Panc1 (cell line): ENCODE measurements around the gene FOXP2. TPM values are rescaled to one million over a fixed set of nuclear protein-coding genes. Genes with fewer than 3 reads are reported as not detected.

Experiments
- ATAC-seq: fragments of 200-7000 bp; cut with Tn5 transposase; 2 replicates; pipeline ENCODE4 v1.9.1; 2020; ENCODE audit warnings: mild to moderate bottlenecking, moderate library complexity
- BruUV-seq: library from RNA; stranded (reverse); fragments of 400-500 nt; replicated peaks from 2 replicates; lab custom pipeline; 2021; lab: Mats Ljungman, UMichigan
- CTCF ChIA-PET: fragments of 300-600 bp; sonication (Branson Sonifier 250); formaldehyde crosslinking; loops from one replicate; lab custom pipeline; 2022; ENCODE audit warnings: antibody characterized with exemption; lab: Charles Lee
- POLR2A ChIA-PET: fragments of 300-600 bp; sonication (Branson Sonifier 250); formaldehyde crosslinking; loops from one replicate; lab custom pipeline; 2022; ENCODE audit warnings: antibody characterized with exemption; lab: Charles Lee
- DNase-seq: peaks from one replicate; pipeline ENCODE4 v3.0.0-alpha.2; 2010; ENCODE audit warnings: low read depth, low spot score
- H3K27ac ChIP-seq: 2 replicates; pipeline ENCODE4 v1.5.1; 2011; ENCODE audit warnings: mild to moderate bottlenecking, low read length, inconsistent platforms
- H3K27me3 ChIP-seq: fragments of 200-500 bp; sonication (Bioruptor generic); 2 replicates; pipeline ENCODE4 v1.6.0; 2014; ENCODE audit warnings: low read length, inconsistent platforms; ENCODE audit not compliant: control insufficient read depth, insufficient read depth
- H3K36me3 ChIP-seq: fragments of 200-500 bp; sonication (Bioruptor generic); 2 replicates; pipeline ENCODE4 v1.5.1; 2014; ENCODE audit warnings: inconsistent platforms, mild to moderate bottlenecking, low read length, moderate library complexity; ENCODE audit not compliant: control insufficient read depth, insufficient read depth
- H3K4me1 ChIP-seq: 2 replicates; pipeline ENCODE4 v1.5.1; 2011; ENCODE audit warnings: inconsistent platforms, mild to moderate bottlenecking, low read length, moderate library complexity; ENCODE audit not compliant: control insufficient read depth, insufficient read depth
- H3K4me3 ChIP-seq, 2 experiments: 2 replicates each; pipeline ENCODE4 v1.5.1; 2011 to 2012; ENCODE audit warnings: low read depth in 2 of 2, low read length in 2 of 2, mild to moderate bottlenecking in 2 of 2, inconsistent platforms in 1 of 2, moderate library complexity in 1 of 2
- H3K9me3 ChIP-seq: fragments of 200-500 bp; sonication (Bioruptor generic); 2 replicates; pipeline ENCODE4 v1.5.1; 2014; ENCODE audit warnings: low read depth, mild to moderate bottlenecking, inconsistent platforms, low read length, moderate library complexity; ENCODE audit not compliant: control insufficient read depth, insufficient read depth
- CTCF ChIP-seq: fragments of 450-650 bp; IDR thresholded peaks from 2 replicates; pipeline ENCODE4 v1.5.1; 2017; ENCODE audit warnings: mild to moderate bottlenecking
- POLR2AphosphoS5 ChIP-seq: IDR thresholded peaks from 2 replicates; pipeline ENCODE4 v1.6.1; 2012; ENCODE audit warnings: mild to moderate bottlenecking, low read depth, low read length, moderate library complexity
- REST ChIP-seq, 2 experiments: IDR thresholded peaks; 2 replicates each; pipeline ENCODE4 v1.6.1; 2011 to 2012; ENCODE audit warnings: low read depth in 2 of 2, control low read depth in 1 of 2, low read length in 1 of 2, mild to moderate bottlenecking in 1 of 2, moderate library complexity in 1 of 2; ENCODE audit not compliant: insufficient read depth in 1 of 2
- SIN3A ChIP-seq: IDR thresholded peaks from 2 replicates; pipeline ENCODE4 v1.6.1; 2012; ENCODE audit warnings: low read depth, mild to moderate bottlenecking, low read length, moderate library complexity, borderline replicate concordance; ENCODE audit not compliant: insufficient read depth
- TCF7L2 ChIP-seq: IDR thresholded peaks from 2 replicates; pipeline ENCODE4 v1.6.1; 2011; ENCODE audit warnings: mild to moderate bottlenecking, low read depth, low read length, inconsistent platforms
- in situ Hi-C: cut with HindIII; loops from 2 replicates; pipeline ENCODE4 v1.10.0; 2016; ENCODE audit warnings: low sequenced_read_pairs, low pct_unique_long_range_greater_than_20kb
- intact Hi-C: fragments of 100-400 bp; cut with micrococcal nuclease; formaldehyde crosslinking; loops from one replicate; pipeline ENCODE4 v1.10.0; 2022; ENCODE audit not compliant: unreplicated experiment
- total RNA-seq: library from RNA; stranded (reverse); gene quantifications from one replicate; pipeline ENCODE4 v1.2.1, GENCODE V29; 2021; ENCODE audit not compliant: unreplicated experiment

FOXP2 gene
- total RNA-seq, 1 experiment from 2014 or later, result 0.54 TPM

GRCh38 chr7:114657279-114657678 is 242.7 kb downstream of the FOXP2 start:
- ChIA-PET POLR2A (no interaction called here), CTCF (no interaction called here)
- intact Hi-C loops (no loop called here), in situ Hi-C loops (no loop called here)
- H3K9me3 ChIP-seq, result no peaks in the 10 kb centered on the region
- no peak overlapping the region for H3K4me3 ChIP-seq
- H3K4me1 ChIP-seq, result peaks cover 3% of the 10 kb centered on the region
- no TSS peak for BruUV-seq
- ATAC-seq (no peak), DNase-seq (no peak)
- no peaks in the 10 kb centered on the region for H3K27me3 ChIP-seq
- no peak overlapping the region for H3K27ac ChIP-seq
- TF ChIP-seq CTCF (no peak), POLR2AphosphoS5 (no peak), TCF7L2 (no peak), SIN3A (no peak), REST (IDR thresholded peaks at IDR 0.05; ENCODE audit: insufficient read depth in 1 of 2, low read depth in 2 of 2, low read length in 1 of 2) (no peak)
- H3K36me3 ChIP-seq, result no peaks in the 10 kb centered on the region

DNA sequence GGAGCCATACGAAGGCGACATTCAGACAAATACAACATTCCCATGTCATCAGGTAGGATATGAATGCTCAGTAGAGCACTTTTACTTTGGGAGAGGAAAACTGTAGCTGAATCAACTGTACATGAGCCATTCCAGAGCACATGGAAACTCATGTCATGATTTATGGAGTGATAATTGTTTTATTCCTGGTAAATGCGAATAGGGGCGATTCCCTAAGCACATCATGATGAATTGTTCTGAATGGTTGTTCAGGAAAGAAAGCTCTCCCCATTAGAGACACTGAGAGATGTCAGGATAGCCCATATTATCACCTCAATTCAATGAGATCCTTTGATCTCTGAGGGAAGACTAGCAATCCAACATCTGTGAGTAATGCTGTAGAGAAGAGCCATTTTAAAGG is 243.6 kb downstream of the FOXP2 start:
- in situ Hi-C loops, result no loop called here
- no peak for ATAC-seq
- DNase-seq, result no peak
- TF ChIP-seq SIN3A (no peak), TCF7L2 (no peak), CTCF (no peak), REST (IDR thresholded peaks at IDR 0.05; ENCODE audit: insufficient read depth in 1 of 2, low read depth in 2 of 2, low read length in 1 of 2) (no peak), POLR2AphosphoS5 (no peak)
- POLR2A ChIA-PET, result no interaction called here
- intact Hi-C loops, result no loop called here
- CTCF ChIA-PET, result no interaction called here
- BruUV-seq, result no TSS peak
- Histone ChIP-seq H3K27ac (no peak overlapping the region; the same call in none of the 2 replicates), H3K4me1 (peaks cover 3% of the 10 kb centered on the region), H3K27me3 (no peaks in the 10 kb centered on the region), H3K9me3 (no peaks in the 10 kb centered on the region), H3K4me3 (no peak overlapping the region), H3K36me3 (no peaks in the 10 kb centered on the region)
